ENCODE measurements around the gene FGF9. TPM values are rescaled to one million over a fixed set of nuclear protein-coding genes. Genes with fewer than 3 reads are reported as not detected.

Gene FGF9
- total RNA-seq, 2 experiments from 2014 or later = 0.11 to 0.45 TPM

GRCh38 chr13:21673789-21674489 lies 3.1 kb downstream of the FGF9 start:
- ChIA-PET POLR2A (interaction anchor here (1.0 kb wide), 1 partner anchor 22 kb away, joined by 3 read pairs; no protein-coding TSS in a partner anchor), CTCF (interaction anchor here (0.8 to 2.2 kb wide), 2 partner anchors 35 to 36 kb away, joined by 3 to 7 read pairs; no protein-coding TSS in a partner anchor)
- Mint-ChIP-seq H3K4me3 (peak overlapping the region; percentile 73), H3K27ac (no peak overlapping the region), H3K4me1 (ENCODE audit: low read depth) (peaks cover 31% of the 10 kb centered on the region), H3K27me3 (peaks cover 38% of the 10 kb centered on the region), H3K9me3 (no peaks in the 10 kb centered on the region), H3K36me3 (ENCODE audit: low read depth) (no peaks in the 10 kb centered on the region)
- ATAC-seq (no peak), DNase-seq (peak; percentile 59)
- intact Hi-C loops (cut with micrococcal nuclease) = no loop called here
- TF ChIP-seq, protein P1, sequence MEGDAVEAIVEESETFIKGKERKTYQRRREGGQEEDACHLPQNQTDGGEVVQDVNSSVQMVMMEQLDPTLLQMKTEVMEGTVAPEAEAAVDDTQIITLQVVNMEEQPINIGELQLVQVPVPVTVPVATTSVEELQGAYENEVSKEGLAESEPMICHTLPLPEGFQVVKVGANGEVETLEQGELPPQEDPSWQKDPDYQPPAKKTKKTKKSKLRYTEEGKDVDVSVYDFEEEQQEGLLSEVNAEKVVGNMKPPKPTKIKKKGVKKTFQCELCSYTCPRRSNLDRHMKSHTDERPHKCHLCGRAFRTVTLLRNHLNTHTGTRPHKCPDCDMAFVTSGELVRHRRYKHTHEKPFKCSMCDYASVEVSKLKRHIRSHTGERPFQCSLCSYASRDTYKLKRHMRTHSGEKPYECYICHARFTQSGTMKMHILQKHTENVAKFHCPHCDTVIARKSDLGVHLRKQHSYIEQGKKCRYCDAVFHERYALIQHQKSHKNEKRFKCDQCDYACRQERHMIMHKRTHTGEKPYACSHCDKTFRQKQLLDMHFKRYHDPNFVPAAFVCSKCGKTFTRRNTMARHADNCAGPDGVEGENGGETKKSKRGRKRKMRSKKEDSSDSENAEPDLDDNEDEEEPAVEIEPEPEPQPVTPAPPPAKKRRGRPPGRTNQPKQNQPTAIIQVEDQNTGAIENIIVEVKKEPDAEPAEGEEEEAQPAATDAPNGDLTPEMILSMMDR (IDR thresholded peaks at IDR 0.05) = no peak

- no peak for ATAC-seq
- Mint-ChIP-seq H3K4me1 (ENCODE audit: low read depth) (peaks cover 28% of the 10 kb centered on the region), H3K36me3 (ENCODE audit: low read depth) (no peaks in the 10 kb centered on the region), H3K27me3 (peaks cover 37% of the 10 kb centered on the region), H3K9me3 (no peaks in the 10 kb centered on the region), H3K27ac (peak overlapping the region; percentile 8), H3K4me3 (peak overlapping the region; percentile 70)
- intact Hi-C loops (cut with micrococcal nuclease) = no loop called here
- CTCF ChIA-PET = interaction anchor here (0.8 to 2.2 kb wide), 2 partner anchors 36 to 37 kb away, joined by 3 to 7 read pairs; no protein-coding TSS in a partner anchor
- DNase-seq = peak; percentile 48
- POLR2A ChIA-PET = interaction anchor here (1.0 kb wide), 2 partner anchors 21 to 71 kb away, joined by 3 to 5 read pairs; partner anchors contain the start of gene MICU2
- TF ChIP-seq, protein P1 (IDR thresholded peaks at IDR 0.05) = no peak
Measured at GRCh38 chr13:21674490-21675009, 3.7 kb downstream of the FGF9 start.

GRCh38 chr13:21675095-21675991 lies 4.5 kb downstream of the FGF9 start:
- intact Hi-C loops (cut with micrococcal nuclease) = no loop called here
- H3K27ac Mint-ChIP-seq = peak overlapping the region; percentile 20
- no peaks in the 10 kb centered on the region for H3K9me3 Mint-ChIP-seq
- peaks cover 27% of the 10 kb centered on the region for H3K4me1 Mint-ChIP-seq (ENCODE audit: low read depth)
- peaks cover 37% of the 10 kb centered on the region for H3K27me3 Mint-ChIP-seq
- peak overlapping the region; percentile 70 for H3K4me3 Mint-ChIP-seq
- CTCF ChIA-PET = interaction anchor here (1.7 kb wide), 1 partner anchor 61 kb away, joined by 5 read pairs; no protein-coding TSS in a partner anchor
- POLR2A ChIA-PET = interaction anchor here (0.5 to 1.0 kb wide), 3 partner anchors 10 to 72 kb away, joined by 3 to 5 read pairs (median 3); partner anchors contain the start of gene MICU2
- H3K36me3 Mint-ChIP-seq (ENCODE audit: low read depth) = no peaks in the 10 kb centered on the region
- TF ChIP-seq, protein P1 (IDR thresholded peaks at IDR 0.05) = no peak
- ATAC-seq (peak; percentile 50), DNase-seq (peak; percentile 81)

DNA sequence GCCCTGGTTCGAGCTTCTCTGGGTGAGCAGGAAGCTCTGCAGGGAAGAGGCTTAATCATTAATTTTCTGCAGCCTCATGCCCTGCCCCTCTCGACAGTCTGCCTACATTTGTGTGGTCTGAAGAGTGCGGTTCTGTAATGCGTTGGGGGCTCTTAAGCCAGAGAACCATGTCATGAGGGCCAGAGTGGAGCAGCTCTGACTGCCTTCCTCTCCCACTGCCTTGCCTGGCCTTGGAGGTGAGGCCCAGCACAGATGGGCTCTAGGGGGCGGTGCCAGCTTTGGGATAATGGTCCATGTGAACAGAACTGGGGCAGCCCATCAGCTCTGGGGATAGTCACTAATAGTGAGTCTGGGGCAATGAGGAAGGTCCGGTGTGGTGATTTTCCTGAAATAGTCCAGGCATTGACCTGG lies 5.7 kb downstream of the FGF9 start:
- Mint-ChIP-seq H3K4me3 (no peak overlapping the region), H3K36me3 (ENCODE audit: low read depth) (no peaks in the 10 kb centered on the region), H3K9me3 (no peaks in the 10 kb centered on the region), H3K4me1 (ENCODE audit: low read depth) (peaks cover 22% of the 10 kb centered on the region), H3K27ac (no peak overlapping the region), H3K27me3 (peaks cover 33% of the 10 kb centered on the region)
- intact Hi-C loops (cut with micrococcal nuclease) = no loop called here
- TF ChIP-seq, protein P1 (IDR thresholded peaks at IDR 0.05) = peak; percentile 14
- ChIA-PET CTCF (interaction anchor here (1.7 to 2.3 kb wide), 2 partner anchors 38 to 62 kb away, joined by 5 to 8 read pairs; no protein-coding TSS in a partner anchor), POLR2A (no interaction called here)
- ATAC-seq (no peak), DNase-seq (peak; percentile 53)
